HG03066 (cell line): Measurements from ENCODE around the gene C6orf89.

Experiments
- ATAC-seq: cut with Tn5 transposase; IDR thresholded peaks from one replicate; pipeline ENCODE4 v1.9.1; 2021; ENCODE audit warnings: low read depth; ENCODE audit not compliant: unreplicated experiment

The C6orf89 gene

GRCh38 chr6:36852481-36853147 is 33.1 kb upstream of the C6orf89 start:
- ATAC-seq, result no peak

- ATAC-seq, result no peak
Observed at GRCh38 chr6:36853325-36853724, 32.4 kb upstream of the C6orf89 start.

DNA sequence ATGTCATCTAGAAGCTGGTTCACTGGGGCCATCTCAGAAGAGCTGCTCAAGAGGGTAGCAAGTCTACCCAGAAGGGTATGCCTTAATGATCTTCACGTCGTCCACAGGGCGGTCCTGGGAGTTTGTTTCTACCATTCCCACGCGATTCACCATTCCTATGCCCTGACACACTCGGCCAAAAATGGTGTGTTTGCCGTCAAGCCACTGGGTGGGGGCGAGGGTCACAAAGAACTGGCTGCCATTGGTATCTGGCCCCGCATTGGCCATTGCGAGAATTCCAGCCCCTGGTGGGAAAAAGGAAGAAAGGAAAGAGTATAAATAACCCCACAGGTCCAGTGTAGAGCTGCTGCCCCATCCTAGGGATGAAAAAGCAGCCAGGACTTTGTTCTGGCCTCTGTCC is 30.0 kb upstream of the C6orf89 start:
- no peak for ATAC-seq

DNA sequence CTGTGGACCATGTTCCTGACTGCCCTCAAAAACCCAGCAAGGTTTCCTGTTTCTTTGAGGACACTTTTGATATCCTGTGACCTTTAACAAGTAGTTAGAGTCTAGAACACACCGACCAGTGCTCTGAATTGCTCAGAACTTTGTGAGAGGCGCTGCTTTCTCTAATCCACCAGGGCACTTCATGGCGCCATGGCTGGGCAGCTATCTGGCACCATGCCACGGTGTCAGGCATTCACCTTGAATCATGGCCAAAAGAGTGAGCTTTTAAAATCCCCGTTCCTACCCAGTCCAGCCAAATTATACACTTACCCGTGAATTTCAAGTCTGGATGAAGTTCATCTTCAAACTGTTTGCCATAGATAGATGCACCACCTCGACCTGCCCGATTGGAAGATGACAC is 29.5 kb upstream of the C6orf89 start:
- no peak for ATAC-seq

DNA sequence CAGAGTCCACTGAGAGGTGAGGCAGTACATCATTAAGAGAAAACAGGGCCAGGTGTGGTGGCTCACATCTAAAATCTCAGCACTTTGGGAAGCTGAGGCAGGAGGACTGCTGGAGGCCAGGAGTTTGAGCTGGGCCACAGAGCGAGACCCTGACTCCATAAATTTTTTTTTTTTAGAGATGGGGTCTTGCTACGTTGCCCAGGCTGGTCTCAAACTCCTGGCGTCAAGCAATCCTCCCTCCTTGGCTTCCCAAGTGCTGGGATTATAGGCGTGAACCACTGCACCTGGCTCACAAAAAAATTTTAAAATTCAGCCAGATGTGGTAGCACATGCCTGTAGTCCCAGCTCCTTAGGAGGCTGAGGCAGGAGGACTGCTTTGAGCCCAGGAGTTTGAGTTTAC is 28.4 kb upstream of the C6orf89 start:
- no peak for ATAC-seq

DNA sequence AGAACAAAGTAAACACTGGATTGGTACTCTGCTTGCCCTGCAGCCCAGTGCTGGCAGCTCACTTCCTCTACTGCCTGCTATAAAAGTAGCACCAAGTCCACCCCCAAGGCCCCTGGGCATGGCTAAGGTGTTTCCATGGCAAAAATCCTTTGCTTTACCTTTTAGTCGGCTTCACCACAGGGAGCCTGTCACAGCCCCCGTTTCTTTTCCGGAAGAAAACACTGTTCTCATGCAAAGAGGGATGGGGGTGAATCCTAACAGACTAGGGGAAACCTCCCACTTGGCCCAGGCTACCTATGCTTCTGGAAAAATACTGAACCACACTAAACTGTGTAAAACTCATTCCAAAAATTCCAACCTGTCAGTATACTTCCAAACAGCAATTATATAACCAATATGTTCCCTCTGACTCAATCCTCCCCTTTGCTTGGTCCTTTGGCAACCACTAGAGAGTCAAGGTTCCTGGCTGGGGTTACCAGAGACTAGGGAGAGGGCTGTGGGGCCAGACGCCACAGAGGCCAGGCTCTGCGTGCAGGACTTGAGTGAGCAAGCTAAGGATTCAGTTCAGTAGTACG is 27.3 kb upstream of the C6orf89 start:
- no peak for ATAC-seq

- no peak for ATAC-seq
Observed at GRCh38 chr6:36860126-36860525, 25.6 kb upstream of the C6orf89 start.

GRCh38 chr6:36862164-36862847 is 23.4 kb upstream of the C6orf89 start:
- no peak for ATAC-seq

DNA sequence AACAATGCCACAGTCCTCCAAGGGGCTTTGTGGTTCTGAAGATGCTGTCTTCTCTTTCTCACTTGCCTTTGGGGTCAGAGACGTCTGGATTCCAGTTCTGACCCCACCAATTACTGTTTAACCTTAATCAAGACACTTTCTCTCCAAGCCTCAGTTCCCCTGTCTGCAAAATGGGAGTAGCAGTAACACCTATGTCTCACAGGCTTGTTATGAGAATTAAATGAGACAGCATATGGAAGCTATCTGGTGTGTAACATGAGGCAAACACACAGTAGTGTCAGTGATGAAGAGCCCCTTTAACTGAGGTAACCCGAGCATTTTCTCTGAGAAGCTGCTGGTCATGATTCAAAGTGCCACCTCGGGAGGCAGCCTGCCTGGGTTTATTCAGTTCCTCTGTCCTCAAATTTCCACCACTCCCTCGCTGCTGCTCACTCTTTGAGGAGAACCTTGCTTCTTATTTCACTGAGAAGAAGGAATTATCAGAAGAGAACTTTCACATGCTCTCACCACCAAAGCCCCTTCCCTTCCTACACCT is 22.8 kb upstream of the C6orf89 start:
- no peak for ATAC-seq

- ATAC-seq, result no peak
Observed at GRCh38 chr6:36863670-36864540, 21.8 kb upstream of the C6orf89 start.

DNA sequence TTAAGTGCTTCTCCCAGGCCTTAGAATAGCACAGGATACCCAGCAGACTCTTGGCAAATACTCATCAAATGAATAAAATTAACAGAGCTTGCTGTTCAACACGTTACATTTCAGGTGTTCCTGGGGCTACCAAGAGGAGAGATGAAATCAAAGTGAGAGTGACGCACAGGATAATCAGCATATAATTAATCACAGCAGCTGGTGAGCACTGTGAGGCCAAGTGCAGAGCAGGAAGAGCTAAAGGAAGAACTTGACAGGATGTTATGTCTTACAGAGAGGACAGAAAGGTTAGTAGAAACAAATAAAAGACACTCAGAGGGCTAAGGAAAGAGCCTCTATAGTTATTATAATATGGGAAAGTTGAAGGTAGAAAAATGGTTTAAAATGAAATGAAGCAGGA is 19.9 kb upstream of the C6orf89 start:
- no peak for ATAC-seq

DNA sequence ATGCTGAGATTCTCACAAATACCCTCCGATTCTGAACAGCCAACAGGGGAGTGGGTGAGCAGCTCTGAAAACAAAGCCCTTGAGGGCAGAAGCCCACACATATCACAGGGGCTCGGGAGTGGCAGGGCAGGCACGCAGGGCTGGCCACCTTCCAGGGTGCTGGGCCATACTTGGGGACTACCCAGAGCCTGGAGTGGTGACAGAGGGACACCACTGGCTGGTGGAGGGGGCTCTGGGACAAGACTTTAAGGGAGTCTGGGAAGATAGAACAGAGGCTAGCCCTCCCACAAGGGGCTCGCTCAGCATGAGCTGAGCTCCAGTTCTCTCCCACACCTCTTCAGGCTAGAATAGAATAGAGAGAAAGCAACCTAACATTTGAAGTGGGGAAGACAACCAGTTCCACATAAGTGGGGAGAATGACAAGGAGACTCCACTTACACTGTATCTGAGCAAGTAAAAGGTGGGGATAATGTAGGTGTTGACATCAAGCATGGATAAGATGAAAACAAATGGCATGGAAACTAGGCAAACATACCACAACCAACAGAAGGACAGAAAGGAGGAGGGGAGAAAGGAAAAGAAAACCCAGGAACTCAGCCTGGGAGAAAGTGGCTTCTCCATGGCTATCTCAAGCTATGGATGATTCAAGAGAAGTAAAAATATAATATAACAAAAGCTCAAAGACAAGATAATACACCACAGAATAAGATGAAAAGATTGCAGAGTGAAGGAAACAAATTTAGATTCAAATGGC is 18.1 kb upstream of the C6orf89 start:
- no peak for ATAC-seq

DNA sequence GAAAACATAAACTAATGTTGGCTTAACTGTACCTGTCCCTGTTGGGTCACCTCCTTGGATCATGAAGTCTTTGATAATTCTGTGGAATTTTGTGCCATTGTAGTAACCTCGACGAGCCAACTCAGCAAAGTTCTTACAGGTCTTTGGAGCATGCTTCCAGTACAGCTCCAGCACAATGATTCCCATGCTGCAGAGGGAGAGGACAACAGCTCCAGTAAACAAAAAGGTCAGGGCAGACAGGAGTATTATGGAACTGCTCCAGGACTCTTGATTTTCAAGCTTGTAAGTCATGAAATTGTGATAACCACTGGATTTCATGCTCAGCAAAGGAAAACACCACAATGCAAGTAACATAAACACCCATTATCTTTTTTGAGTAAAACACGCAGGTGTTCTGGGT is 14.1 kb upstream of the C6orf89 start:
- no peak for ATAC-seq

DNA sequence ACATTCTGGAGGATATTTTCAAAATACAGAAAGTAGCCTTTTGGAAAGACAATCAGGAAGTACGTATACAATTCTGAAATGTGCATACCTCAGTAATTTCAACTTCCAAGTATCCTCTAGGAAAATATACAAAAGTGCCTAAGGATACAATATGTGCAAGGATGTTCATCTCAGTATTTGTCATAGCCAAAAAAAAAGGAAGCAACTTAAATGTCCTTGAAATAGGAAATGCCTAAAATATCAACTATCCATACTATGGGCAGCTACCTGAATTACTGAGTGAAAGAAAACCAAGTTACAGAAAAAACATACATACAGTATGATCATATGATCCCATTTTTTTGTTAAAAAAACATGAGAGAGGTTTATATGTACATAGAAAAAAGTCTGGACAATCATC is 12.6 kb upstream of the C6orf89 start:
- no peak for ATAC-seq

DNA sequence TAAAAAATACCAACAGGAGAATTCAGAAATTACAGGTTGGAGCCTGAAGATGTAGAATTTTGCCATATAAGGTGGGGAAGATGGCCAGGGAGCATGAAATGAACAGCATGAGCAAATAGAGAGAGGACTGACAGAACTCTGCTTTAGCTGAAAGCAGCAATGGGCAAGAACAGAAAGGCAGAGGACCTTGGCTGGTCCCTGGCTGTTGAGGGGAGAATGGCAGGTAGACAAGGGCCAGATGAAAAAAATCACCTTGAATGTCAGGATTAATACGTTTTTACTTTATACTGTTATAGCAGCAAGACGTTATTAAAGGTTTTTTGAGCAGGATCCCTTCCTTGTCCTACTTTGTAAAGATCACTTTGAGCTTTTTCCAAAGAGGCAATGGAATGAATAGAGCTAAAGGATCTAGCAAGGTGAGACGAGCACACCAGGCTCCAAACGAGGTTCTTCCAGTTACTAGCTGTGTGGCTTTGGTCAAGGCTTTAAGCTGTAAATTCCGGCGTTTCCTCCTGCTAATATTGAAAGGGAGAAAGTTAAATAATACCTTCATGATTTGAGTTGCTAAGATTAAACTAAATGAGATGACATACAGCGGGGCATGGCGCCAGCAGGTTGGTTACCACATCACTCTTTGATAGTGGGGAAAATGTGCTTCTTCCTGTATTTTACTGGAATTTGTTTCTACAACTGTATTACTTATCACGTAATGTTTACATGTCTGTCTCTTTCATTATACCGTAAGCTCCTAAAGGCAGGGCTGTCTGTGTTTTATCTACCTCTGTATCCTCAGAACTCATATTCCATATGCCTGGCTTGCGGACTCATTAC is 11.9 kb upstream of the C6orf89 start:
- ATAC-seq, result no peak

- ATAC-seq, result peak; percentile 71
Observed at GRCh38 chr6:36874443-36875249, 11.1 kb upstream of the C6orf89 start, which contains the start of gene PPIL1. PPIL1 (minus strand) TSS chr6:36874803; CDS start chr6:36874772, 31 bp downstream.

GRCh38 chr6:36875250-36875633 is 10.5 kb upstream of the C6orf89 start:
- ATAC-seq, result no peak

- no peak for ATAC-seq
Observed at GRCh38 chr6:36884610-36885009, 1.1 kb upstream of the C6orf89 start.
